Endometrium (tissue), 2 donors: ENCODE results near the gene CNOT6.

Experiments used
- FAIRE-seq: peaks from 2 replicates; lab custom pipeline; 2012; peaks lifted over from hg19 to GRCh38; lab: Jason Lieb, UNC
- donor health status: control.
- donor health status: control.

Gene CNOT6

GRCh38 chr5:180601591-180602480, 107.7 kb downstream of the CNOT6 start:
- no peak for FAIRE-seq

GRCh38 chr5:180602481-180603075, 108.4 kb downstream of the CNOT6 start:
- FAIRE-seq: no peak

GRCh38 chr5:180603076-180603594, 109.0 kb downstream of the CNOT6 start:
- FAIRE-seq: no peak

- FAIRE-seq: no peak
These were observed 110.1 kb downstream of the CNOT6 start for GRCh38 chr5:180604271-180604670.

GRCh38 chr5:180605554-180606214, 111.5 kb downstream of the CNOT6 start:
- no peak for FAIRE-seq

GRCh38 chr5:180606215-180606785, 112.1 kb downstream of the CNOT6 start:
- FAIRE-seq: no peak

GRCh38 chr5:180607861-180608571, 113.8 kb downstream of the CNOT6 start:
- FAIRE-seq: no peak

GRCh38 chr5:180608572-180609310, 114.6 kb downstream of the CNOT6 start:
- FAIRE-seq: no peak

GRCh38 chr5:180609386-180609785, 115.2 kb downstream of the CNOT6 start:
- FAIRE-seq: no peak

- FAIRE-seq: no peak
These were observed 115.8 kb downstream of the CNOT6 start for GRCh38 chr5:180609817-180610550.

GRCh38 chr5:180611140-180611850, 117.1 kb downstream of the CNOT6 start:
- FAIRE-seq: no peak

GRCh38 chr5:180612683-180613082, 118.5 kb downstream of the CNOT6 start:
- no peak for FAIRE-seq

- no peak for FAIRE-seq
These were observed 119.1 kb downstream of the CNOT6 start for GRCh38 chr5:180613188-180613813.

GRCh38 chr5:180613814-180614188, 119.6 kb downstream of the CNOT6 start:
- no peak for FAIRE-seq

- no peak for FAIRE-seq
These were observed 124.3 kb downstream of the CNOT6 start for GRCh38 chr5:180618487-180618828.

- no peak for FAIRE-seq
These were observed 124.8 kb downstream of the CNOT6 start for GRCh38 chr5:180618829-180619562.

GRCh38 chr5:180619563-180619915, 125.4 kb downstream of the CNOT6 start:
- no peak for FAIRE-seq

GRCh38 chr5:180620014-180620413, 125.8 kb downstream of the CNOT6 start:
- FAIRE-seq: no peak

GRCh38 chr5:180621311-180621710, 127.1 kb downstream of the CNOT6 start:
- FAIRE-seq: no peak
